ENCODE data around the gene MRPL27. TPM values are rescaled to one million over a fixed set of nuclear protein-coding genes. Genes with fewer than 3 reads are reported as not detected.

MRPL27 gene
- total RNA-seq, 4 donors from 2014 or later = 14.0 to 72.8 (median 64.4) TPM

DNA sequence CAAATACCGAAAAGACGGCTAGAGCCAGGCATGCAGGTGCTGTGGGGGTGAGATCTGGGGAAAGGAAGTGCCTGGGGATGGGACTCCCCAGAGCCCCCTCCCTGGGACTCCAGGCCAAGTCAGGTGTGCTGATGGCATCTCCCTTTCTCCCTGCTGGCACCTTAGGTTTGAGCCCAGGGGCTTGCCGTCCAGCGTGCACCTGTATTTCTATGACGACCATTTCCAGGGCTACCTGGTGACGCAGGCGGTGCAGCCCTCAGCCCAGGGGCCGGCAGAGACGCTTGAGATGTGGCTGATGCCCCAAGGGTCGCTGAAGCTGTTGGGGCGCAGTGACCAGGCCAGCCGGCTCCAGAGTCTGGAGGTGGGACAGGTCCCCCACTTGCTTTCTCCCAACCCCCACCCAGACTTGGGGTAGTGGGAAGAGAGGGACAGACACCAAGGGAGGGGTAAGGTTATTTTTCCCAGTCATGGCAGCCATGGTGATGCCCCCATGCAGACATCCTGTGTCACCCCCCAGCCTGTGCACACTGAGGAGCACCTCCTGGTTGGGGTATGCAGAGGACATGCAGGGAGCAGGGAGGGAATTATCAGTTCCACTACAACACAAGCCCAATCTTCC lies 16.0 kb downstream of the MRPL27 start:
- Histone ChIP-seq H3K27me3 (no peaks in the 10 kb centered on the region), H3K4me1 (peaks cover 0 to under 1% (median 0%) of the 10 kb centered on the region in 4 donors), H3K27ac (no peak overlapping the region), H3K4me3 (no peak overlapping the region), H3K9me3 (no peaks in the 10 kb centered on the region), H3K36me3 (peaks cover 0 to 72% (median 0%) of the 10 kb centered on the region in 3 donors)
- DNase-seq = peak in 1 of 3 donors; percentile 40
- TF ChIP-seq, protein P1, sequence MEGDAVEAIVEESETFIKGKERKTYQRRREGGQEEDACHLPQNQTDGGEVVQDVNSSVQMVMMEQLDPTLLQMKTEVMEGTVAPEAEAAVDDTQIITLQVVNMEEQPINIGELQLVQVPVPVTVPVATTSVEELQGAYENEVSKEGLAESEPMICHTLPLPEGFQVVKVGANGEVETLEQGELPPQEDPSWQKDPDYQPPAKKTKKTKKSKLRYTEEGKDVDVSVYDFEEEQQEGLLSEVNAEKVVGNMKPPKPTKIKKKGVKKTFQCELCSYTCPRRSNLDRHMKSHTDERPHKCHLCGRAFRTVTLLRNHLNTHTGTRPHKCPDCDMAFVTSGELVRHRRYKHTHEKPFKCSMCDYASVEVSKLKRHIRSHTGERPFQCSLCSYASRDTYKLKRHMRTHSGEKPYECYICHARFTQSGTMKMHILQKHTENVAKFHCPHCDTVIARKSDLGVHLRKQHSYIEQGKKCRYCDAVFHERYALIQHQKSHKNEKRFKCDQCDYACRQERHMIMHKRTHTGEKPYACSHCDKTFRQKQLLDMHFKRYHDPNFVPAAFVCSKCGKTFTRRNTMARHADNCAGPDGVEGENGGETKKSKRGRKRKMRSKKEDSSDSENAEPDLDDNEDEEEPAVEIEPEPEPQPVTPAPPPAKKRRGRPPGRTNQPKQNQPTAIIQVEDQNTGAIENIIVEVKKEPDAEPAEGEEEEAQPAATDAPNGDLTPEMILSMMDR (IDR thresholded peaks at IDR 0.05) = no peak
- TF ChIP-seq POLR2A (IDR thresholded peaks at IDR 0.05) = no peak

DNA sequence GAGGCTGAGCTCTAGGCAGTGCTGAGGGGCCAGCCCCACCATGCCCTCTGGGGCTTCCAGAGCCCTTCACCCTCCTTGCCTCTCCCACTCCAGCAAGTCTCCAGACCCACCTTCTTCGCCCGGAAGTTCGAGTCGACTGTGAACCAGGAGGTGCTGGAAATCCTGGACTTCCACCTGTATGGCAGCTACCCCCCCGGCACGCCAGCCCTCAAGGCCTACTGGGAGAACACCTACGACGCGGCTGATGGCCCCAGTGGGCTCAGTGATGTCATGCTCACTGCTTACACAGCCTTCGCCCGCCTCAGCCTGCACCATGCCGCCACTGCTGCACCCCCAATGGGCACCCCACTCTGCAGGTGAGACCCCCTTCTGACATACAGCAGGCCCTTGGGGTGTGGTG lies 16.6 kb downstream of the MRPL27 start:
- Histone ChIP-seq H3K4me1 (no peaks in the 10 kb centered on the region), H3K27me3 (no peaks in the 10 kb centered on the region), H3K27ac (no peak overlapping the region), H3K4me3 (no peak overlapping the region), H3K36me3 (peaks cover 0 to 72% (median 0%) of the 10 kb centered on the region in 3 donors), H3K9me3 (no peaks in the 10 kb centered on the region)
- peak in 1 of 3 donors; percentile 45 for DNase-seq
- TF ChIP-seq, protein P1 (IDR thresholded peaks at IDR 0.05) = no peak
- TF ChIP-seq POLR2A (IDR thresholded peaks at IDR 0.05) = no peak

DNA sequence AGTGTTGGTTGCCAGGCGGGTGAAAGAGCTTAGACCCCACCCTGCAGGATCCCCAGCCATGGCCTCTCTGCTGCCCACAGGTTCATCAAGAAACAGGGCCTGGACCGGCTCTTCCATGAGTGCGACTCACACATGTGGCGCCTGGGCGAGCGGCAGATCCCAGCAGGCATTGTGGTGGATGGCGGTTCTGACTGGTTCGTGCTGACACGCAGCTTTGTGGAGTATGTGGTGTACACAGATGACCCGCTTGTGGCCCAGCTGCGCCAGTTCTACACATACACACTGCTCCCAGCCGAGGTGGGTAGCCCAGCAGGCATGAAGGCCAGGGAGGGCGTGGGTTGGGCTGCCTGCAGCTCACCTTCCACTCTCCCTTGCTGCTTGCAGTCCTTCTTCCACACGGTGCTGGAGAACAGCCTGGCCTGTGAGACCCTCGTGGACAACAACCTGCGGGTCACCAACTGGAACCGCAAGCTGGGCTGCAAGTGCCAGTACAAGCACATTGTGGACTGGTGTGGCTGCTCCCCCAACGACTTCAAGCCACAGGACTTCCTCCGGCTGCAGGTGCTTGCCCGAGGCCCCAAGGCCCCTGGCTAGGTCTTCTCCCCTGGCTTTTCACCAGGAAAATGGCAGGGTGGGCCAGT lies 17.2 kb downstream of the MRPL27 start:
- H3K4me3 ChIP-seq = no peak overlapping the region
- peak in 1 of 3 donors; percentile 40 for DNase-seq
- TF ChIP-seq, protein P1 (IDR thresholded peaks at IDR 0.05) = no peak
- no peak for TF ChIP-seq POLR2A (IDR thresholded peaks at IDR 0.05)
- H3K27ac ChIP-seq = no peak overlapping the region
- H3K36me3 ChIP-seq = peaks cover 0 to 72% (median 0%) of the 10 kb centered on the region in 3 donors
- H3K27me3 ChIP-seq = no peaks in the 10 kb centered on the region
- no peaks in the 10 kb centered on the region for H3K4me1 ChIP-seq
- no peaks in the 10 kb centered on the region for H3K9me3 ChIP-seq

DNA sequence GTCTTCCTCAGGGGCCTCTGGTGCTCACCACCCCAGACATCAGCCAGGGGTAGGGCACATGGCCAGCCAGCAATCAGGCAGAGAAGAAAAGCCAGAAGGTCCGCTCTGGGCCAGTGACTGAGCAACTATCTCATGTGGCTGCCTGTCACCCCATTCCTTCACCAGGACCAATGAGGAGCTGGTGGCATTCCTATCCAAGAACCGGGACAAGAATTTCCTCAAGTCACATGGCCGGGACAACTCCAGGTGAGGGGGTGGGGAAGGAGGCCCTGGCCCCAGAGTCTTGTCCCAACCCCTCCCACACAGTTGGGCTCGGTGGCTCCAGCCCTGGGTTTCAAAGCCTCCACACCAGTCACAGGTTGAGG lies 17.7 kb downstream of the MRPL27 start:
- Histone ChIP-seq H3K4me3 (no peak overlapping the region), H3K36me3 (peaks cover 0 to 72% (median 0%) of the 10 kb centered on the region in 3 donors), H3K9me3 (no peaks in the 10 kb centered on the region), H3K4me1 (no peaks in the 10 kb centered on the region), H3K27ac (no peak overlapping the region), H3K27me3 (no peaks in the 10 kb centered on the region)
- no peak for DNase-seq
- no peak for TF ChIP-seq POLR2A (IDR thresholded peaks at IDR 0.05)

DNA sequence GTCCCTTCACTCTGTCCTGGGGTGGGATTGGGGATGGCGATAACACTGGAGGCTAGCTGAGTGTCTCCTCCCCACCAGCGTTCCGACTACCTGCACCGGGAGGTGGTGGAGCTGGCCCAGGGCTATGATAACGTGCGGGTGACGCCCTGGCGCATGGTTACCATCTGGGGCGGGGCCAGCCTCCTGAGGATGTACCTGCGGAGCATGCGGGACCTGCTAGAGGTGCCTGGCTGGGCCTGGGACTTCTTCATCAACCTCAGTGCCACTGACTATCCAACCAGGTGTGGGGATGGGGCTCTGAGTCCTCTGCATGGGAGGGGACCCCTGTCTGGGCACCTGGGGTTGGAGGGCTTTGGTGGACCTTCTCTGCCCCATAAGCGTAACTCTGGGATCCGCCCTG lies 18.2 kb downstream of the MRPL27 start:
- DNase-seq = peak in 1 of 3 donors; percentile 46
- H3K36me3 ChIP-seq = peaks cover 0 to 69% (median 0%) of the 10 kb centered on the region in 3 donors

DNA sequence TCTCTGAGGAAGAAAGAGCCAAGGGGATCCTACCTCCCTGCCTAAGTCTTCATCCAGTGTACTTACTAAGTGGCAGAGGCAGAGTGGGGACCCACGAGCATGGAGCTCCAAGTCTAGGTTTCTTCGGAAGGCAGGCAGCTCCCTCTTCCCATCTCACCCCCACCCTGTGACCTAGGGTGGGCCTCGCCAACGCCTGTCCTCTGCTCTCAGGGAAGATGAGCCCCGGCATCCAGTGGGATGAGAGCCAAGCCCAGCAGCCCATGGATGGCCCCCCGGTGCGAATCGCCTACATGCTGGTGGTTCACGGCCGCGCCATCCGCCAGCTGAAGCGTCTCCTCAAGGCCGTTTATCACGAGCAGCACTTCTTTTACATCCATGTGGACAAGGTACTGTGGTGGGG lies 18.8 kb downstream of the MRPL27 start:
- peak in 1 of 3 donors; percentile 36 for DNase-seq
- H3K4me3 ChIP-seq = no peak overlapping the region
- TF ChIP-seq, protein P1 (IDR thresholded peaks at IDR 0.05) = no peak
- no peak for TF ChIP-seq POLR2A (IDR thresholded peaks at IDR 0.05)
- no peaks in the 10 kb centered on the region for H3K4me1 ChIP-seq
- H3K27me3 ChIP-seq = no peaks in the 10 kb centered on the region
- peaks cover 0 to 64% (median 0%) of the 10 kb centered on the region in 3 donors for H3K36me3 ChIP-seq
- no peak overlapping the region for H3K27ac ChIP-seq
- no peaks in the 10 kb centered on the region for H3K9me3 ChIP-seq

More for the DNA sequence above, 18.2 kb downstream of the MRPL27 start:
- no peaks in the 10 kb centered on the region for H3K27me3 ChIP-seq
- H3K4me1 ChIP-seq = no peaks in the 10 kb centered on the region
- H3K27ac ChIP-seq = no peak overlapping the region
- H3K4me3 ChIP-seq = no peak overlapping the region
- no peaks in the 10 kb centered on the region for H3K9me3 ChIP-seq
- TF ChIP-seq POLR2A (IDR thresholded peaks at IDR 0.05) = no peak
- TF ChIP-seq, protein P1 (IDR thresholded peaks at IDR 0.05) = no peak

Measured in Peyer's patch (tissue), 4 donors.